B cell (primary cell): ENCODE data around the gene SHISA3.

Experiments
- EZH2 ChIP-seq: IDR thresholded peaks from 2 replicates; pipeline ENCODE4 v1.6.1; 2012; ENCODE audit warnings: borderline replicate concordance, low read depth, mild to moderate bottlenecking, moderate library complexity, low read length; ENCODE audit not compliant: insufficient read depth, poor library complexity, severe bottlenecking
- TF ChIP-seq, protein P1 (sequence below): fragments of 200-600 bp; IDR thresholded peaks from one replicate; pipeline ENCODE4 v1.8.0; 2022; ENCODE audit warnings: antibody characterized with exemption, mild to moderate bottlenecking

DNA sequence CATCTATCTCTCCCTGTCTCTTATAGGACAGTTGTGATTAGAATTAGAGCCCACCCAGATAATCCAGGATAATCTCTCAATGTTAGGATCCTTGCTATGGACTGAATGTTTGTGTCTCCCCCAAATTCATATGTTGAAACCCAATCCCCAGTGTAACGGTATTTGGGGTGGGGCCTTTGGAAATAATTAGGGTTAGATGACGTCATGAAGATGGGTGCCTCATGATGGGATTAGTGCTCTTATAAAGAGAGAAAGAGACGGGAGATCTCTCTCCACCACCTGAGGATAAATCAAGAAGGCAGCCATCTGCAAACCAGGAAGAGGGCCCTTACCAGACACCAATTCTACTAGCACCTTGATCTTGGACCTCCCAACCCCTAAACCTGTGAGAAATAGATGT is 33.7 kb upstream of the SHISA3 start:
- TF ChIP-seq, protein P1, sequence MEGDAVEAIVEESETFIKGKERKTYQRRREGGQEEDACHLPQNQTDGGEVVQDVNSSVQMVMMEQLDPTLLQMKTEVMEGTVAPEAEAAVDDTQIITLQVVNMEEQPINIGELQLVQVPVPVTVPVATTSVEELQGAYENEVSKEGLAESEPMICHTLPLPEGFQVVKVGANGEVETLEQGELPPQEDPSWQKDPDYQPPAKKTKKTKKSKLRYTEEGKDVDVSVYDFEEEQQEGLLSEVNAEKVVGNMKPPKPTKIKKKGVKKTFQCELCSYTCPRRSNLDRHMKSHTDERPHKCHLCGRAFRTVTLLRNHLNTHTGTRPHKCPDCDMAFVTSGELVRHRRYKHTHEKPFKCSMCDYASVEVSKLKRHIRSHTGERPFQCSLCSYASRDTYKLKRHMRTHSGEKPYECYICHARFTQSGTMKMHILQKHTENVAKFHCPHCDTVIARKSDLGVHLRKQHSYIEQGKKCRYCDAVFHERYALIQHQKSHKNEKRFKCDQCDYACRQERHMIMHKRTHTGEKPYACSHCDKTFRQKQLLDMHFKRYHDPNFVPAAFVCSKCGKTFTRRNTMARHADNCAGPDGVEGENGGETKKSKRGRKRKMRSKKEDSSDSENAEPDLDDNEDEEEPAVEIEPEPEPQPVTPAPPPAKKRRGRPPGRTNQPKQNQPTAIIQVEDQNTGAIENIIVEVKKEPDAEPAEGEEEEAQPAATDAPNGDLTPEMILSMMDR, result no peak
- no peak for TF ChIP-seq EZH2
